ENCODE results near the gene RERE.

The RERE gene

DNA sequence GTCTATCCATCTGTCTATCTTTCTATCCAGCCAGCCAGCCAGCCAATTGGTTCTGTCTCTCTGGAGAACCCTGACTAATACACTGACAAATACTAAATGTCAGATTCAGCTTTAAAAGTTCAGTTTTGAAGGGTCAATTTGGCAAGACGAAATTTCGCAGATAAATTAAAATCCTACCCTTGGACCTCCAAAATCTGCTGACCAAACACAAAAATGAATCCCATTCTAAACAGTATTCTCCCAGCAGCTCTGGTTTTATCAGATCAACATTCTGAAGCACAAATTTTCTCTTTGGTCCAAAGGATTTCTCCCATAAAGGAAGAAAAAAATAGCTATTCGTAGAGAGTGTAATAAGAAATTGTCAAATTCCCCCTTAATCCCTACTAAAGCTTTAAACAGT lies 248.6 kb downstream of the RERE start:
- TF ChIP-seq, protein P1, sequence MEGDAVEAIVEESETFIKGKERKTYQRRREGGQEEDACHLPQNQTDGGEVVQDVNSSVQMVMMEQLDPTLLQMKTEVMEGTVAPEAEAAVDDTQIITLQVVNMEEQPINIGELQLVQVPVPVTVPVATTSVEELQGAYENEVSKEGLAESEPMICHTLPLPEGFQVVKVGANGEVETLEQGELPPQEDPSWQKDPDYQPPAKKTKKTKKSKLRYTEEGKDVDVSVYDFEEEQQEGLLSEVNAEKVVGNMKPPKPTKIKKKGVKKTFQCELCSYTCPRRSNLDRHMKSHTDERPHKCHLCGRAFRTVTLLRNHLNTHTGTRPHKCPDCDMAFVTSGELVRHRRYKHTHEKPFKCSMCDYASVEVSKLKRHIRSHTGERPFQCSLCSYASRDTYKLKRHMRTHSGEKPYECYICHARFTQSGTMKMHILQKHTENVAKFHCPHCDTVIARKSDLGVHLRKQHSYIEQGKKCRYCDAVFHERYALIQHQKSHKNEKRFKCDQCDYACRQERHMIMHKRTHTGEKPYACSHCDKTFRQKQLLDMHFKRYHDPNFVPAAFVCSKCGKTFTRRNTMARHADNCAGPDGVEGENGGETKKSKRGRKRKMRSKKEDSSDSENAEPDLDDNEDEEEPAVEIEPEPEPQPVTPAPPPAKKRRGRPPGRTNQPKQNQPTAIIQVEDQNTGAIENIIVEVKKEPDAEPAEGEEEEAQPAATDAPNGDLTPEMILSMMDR (conservative IDR thresholded peaks at IDR 0.05; ENCODE audit: control insufficient read depth, insufficient read depth, low read depth, low read length) = no peak
- no peak for DNase-seq (ENCODE audit: low read depth)
- H3K4me3 ChIP-seq (ENCODE audit: control insufficient read depth, low read depth, low read length) = no peak overlapping the region

DNA sequence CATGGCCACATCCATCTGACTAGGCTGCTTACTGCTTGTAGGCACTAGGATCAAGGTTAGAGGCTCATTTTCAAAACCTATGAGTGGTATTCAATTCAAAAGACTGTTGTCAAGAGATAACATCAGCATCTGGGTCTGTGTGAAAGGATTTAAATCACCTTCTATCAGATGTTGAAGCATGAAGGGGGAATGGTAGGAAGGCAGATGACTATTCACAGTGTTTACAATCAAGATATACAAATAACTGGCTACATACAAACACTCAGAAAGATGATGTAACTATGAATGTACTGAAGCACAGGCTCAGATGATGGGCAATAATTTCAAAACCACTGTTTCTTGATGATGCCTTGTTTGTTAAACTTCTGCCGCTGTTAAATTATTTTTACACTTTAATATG lies 250.3 kb downstream of the RERE start:
- peak; percentile 26 for DNase-seq (ENCODE audit: low read depth)
- no peak overlapping the region for H3K4me3 ChIP-seq (ENCODE audit: control insufficient read depth, low read depth, low read length)
- TF ChIP-seq, protein P1 (conservative IDR thresholded peaks at IDR 0.05; ENCODE audit: control insufficient read depth, insufficient read depth, low read depth, low read length) = no peak

DNA sequence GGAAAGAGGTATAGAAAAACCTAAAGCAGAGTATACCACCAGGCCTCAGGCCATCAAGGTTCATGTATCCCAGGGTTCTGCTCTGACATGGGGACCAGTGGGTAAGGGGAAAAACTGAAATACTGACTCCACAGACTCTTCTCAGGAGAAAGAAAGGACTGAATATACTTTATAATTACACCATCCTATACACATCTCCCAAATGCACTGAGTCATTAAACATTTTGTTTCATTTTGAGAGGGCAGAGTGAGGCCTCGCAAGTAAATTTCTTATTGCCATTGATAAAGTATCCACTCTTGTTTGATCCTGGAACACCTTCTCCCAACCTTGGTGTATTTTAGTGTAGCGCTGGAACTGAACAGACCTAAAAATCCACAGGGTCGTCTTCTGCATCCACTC lies 251.6 kb downstream of the RERE start:
- DNase-seq (ENCODE audit: low read depth) = no peak
- TF ChIP-seq, protein P1 (conservative IDR thresholded peaks at IDR 0.05; ENCODE audit: control insufficient read depth, insufficient read depth, low read depth, low read length) = no peak
- H3K4me3 ChIP-seq (ENCODE audit: control insufficient read depth, low read depth, low read length) = no peak overlapping the region

DNA sequence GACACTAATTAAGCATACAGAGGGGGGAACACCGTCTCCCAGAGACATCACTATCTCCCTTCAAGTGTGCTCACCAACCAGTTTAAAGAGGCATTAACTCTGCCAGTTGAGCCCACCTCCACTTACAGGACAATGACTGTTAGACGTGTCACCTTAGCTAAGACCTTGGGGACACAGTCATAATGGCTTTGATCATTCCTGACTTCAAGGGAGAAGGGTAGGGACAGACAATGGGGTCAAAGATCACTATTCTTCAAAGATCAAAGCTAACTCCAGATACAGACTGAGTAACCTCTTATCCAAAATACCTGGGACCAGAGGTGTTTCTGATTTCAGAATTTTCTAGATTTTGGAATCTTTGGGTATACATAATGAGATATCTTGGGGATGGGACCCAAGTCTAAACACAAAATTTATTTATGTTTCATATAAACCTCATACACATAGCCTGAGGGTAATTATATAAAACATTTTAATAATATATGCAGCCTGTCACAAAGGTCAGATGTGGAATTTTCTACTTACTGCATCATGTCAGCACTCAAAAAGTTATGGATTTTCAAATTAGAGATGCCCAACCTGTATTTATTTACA lies 253.4 kb downstream of the RERE start:
- H3K4me3 ChIP-seq (ENCODE audit: control insufficient read depth, low read depth, low read length) = no peak overlapping the region
- DNase-seq (ENCODE audit: low read depth) = no peak
- TF ChIP-seq, protein P1 (conservative IDR thresholded peaks at IDR 0.05; ENCODE audit: control insufficient read depth, insufficient read depth, low read depth, low read length) = no peak

DNA sequence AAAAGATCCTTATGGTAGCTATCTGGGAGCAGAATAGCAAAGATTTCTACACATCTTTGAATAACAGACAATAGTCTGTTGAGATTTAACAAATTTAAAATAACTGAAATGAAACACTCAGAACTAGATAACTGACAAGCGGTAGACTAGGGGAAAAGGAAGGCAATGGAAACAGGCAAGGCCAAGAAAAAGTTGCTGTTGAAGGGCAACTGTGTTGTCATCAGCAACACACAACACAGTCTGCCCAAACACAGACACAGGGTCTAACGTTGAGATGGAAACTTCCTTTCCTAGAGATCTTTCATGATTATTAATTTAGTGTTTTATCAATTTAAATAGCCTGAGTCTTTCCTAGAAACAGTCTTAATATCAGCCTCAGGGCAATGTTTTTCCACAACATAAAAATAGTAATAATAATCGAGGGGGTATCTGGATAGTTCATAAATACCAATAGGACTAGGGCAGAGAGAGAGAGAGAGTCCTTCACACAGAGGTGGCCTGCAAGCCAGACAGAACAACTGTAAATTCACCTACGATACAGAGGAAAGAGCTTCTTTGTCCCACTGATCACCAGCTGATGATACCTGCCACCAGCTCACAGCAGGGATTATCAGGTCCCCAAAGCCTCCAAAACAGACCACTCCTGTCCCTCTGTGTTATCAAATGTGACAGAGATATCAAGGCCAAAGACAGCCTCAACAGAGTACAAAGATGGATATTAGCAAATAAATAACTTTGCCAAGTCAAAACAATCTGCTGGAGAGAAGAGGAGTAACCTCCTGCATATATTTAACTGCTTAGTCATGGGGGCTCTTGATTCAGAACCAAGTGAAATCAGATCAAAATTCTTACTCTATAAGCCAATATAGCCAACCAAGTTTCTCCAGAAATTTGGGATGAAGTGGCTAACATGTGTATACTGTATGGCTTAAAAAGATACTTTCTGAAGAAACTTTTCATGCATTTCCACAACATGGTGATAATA lies 254.3 kb downstream of the RERE start:
- DNase-seq (ENCODE audit: low read depth) = peak; percentile 53
- TF ChIP-seq, protein P1 (conservative IDR thresholded peaks at IDR 0.05; ENCODE audit: control insufficient read depth, insufficient read depth, low read depth, low read length) = no peak
- H3K4me3 ChIP-seq (ENCODE audit: control insufficient read depth, low read depth, low read length) = no peak overlapping the region

DNA sequence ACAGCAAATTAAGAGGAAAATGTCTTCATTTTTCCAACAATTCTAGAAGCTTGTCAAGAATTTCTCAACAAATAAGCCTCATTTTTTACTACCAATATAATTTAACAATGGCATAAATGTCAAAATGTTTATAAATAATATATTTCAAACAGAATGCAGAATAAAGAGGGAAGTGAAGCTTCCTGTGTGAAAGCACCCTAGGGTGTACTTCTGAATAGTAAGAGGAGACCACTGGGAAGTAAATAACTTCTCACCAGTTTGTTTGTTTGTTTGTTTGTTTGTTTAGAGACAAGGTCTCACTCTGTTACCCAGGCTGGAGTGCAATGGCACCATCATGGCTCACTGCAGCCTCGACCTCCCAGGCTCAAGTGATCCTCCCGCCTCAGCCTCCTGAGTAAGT lies 255.2 kb downstream of the RERE start:
- DNase-seq (ENCODE audit: low read depth) = no peak
- no peak overlapping the region for H3K4me3 ChIP-seq (ENCODE audit: control insufficient read depth, low read depth, low read length)
- TF ChIP-seq, protein P1 (conservative IDR thresholded peaks at IDR 0.05; ENCODE audit: control insufficient read depth, insufficient read depth, low read depth, low read length) = no peak
